ENCODE results near the gene DYNLT5. TPM values are rescaled to one million over a fixed set of nuclear protein-coding genes. Genes with fewer than 3 reads are reported as not detected.

Gene DYNLT5
- polyA plus RNA-seq, 1 donor (not counting 4 experiments of a cell fraction or from before 2014, with no cell fraction given) = not detected

GRCh38 chr1:66809245-66809644 is 57.0 kb downstream of the DYNLT5 start:
- H3K4me2 ChIP-seq (ENCODE audit: control insufficient read depth, extremely low read depth, insufficient read depth, low read depth, low read length) = no peak overlapping the region
- H2AFZ ChIP-seq (ENCODE audit: control insufficient read depth, low read length) = no peak overlapping the region
- dilution Hi-C loops (cut with MboI; ENCODE audit: extremely low pct_ligation_motif_present, low sequenced_read_pairs) = no loop called here
- no peak overlapping the region for H3K4me3 ChIP-seq (ENCODE audit: control insufficient read depth in 2 of 3, extremely low read depth in 1 of 3, insufficient read depth in 2 of 3, low read depth in 1 of 3, low read length in 3 of 3)
- H3K9ac ChIP-seq (ENCODE audit: control insufficient read depth, extremely low read depth, insufficient read depth, low read length) = no peak overlapping the region
- no peaks in the 10 kb centered on the region for H3K9me1 ChIP-seq (ENCODE audit: control insufficient read depth, extremely low read depth, insufficient read depth, low read length)
- H3K27me3 ChIP-seq (ENCODE audit: control insufficient read depth, extremely low read depth, insufficient read depth, low read length) = no peaks in the 10 kb centered on the region
- no peak overlapping the region for H3K27ac ChIP-seq (ENCODE audit: control insufficient read depth, insufficient read depth, low read length)
- no peaks in the 10 kb centered on the region for H4K20me1 ChIP-seq (ENCODE audit: control insufficient read depth, extremely low read depth, insufficient read depth, low read length)
- H3K9me3 ChIP-seq (ENCODE audit: control insufficient read depth, low read depth, low read length) = no peaks in the 10 kb centered on the region
- H3K36me3 ChIP-seq (ENCODE audit: control insufficient read depth in 2 of 2, extremely low read depth in 1 of 2, insufficient read depth in 2 of 2, low read length in 2 of 2) = no peaks in the 10 kb centered on the region
- H3K4me1 ChIP-seq (ENCODE audit: control insufficient read depth, extremely low read depth, insufficient read depth, low read length) = no peaks in the 10 kb centered on the region
- FAIRE-seq (no peak), DNase-seq (ENCODE audit: low read depth, low spot score) (no peak)
- H3K79me2 ChIP-seq (ENCODE audit: control insufficient read depth, insufficient read depth, low read length) = no peaks in the 10 kb centered on the region
- no peak for TF ChIP-seq EZH2 (IDR thresholded peaks at IDR 0.05; ENCODE audit: low read length)
- TF ChIP-seq CTCF (optimal IDR thresholded peaks at IDR 0.05 in 1 of 3, IDR thresholded peaks at IDR 0.05 in 1 of 3, conservative IDR thresholded peaks at IDR 0.05 in 1 of 3; ENCODE audit: extremely low read depth in 1 of 3, insufficient read depth in 2 of 3, low read length in 3 of 3) = no peak

DNA sequence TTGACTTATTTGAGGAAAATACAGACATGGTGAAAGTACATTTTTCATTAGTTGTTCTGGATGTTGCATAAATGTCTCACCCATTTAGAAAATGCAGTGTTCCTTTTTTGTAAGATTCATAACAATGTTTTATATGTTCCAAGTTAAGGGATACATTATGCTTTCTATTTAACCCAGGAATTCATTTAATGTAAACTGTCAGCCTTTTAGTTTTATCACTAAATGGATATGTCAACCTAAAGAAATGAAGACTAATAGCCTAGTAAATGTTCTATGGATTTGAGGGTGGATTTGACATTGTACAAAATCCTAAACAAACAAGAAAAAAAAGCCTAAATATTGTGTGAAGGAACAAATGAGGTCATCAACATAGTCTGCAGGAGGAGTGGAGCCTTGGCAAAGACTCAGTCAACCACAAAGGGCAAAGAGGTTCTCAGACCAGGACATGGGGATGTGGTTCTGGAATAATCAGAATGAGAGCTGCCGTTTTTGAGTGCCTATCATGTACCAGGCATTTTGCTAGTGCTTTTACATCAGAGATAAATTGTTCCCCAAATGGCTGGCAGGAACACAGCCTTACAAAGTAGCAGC is 57.6 kb downstream of the DYNLT5 start:
- Histone ChIP-seq H3K4me1 (ENCODE audit: control insufficient read depth, extremely low read depth, insufficient read depth, low read length) (no peaks in the 10 kb centered on the region), H3K27ac (ENCODE audit: control insufficient read depth, insufficient read depth, low read length) (no peak overlapping the region), H3K9me3 (ENCODE audit: control insufficient read depth, low read depth, low read length) (no peaks in the 10 kb centered on the region), H2AFZ (ENCODE audit: control insufficient read depth, low read length) (no peak overlapping the region), H4K20me1 (ENCODE audit: control insufficient read depth, extremely low read depth, insufficient read depth, low read length) (no peaks in the 10 kb centered on the region), H3K79me2 (ENCODE audit: control insufficient read depth, insufficient read depth, low read length) (no peaks in the 10 kb centered on the region), H3K4me2 (ENCODE audit: control insufficient read depth, extremely low read depth, insufficient read depth, low read depth, low read length) (no peak overlapping the region), H3K9me1 (ENCODE audit: control insufficient read depth, extremely low read depth, insufficient read depth, low read length) (no peaks in the 10 kb centered on the region), H3K27me3 (ENCODE audit: control insufficient read depth, extremely low read depth, insufficient read depth, low read length) (no peaks in the 10 kb centered on the region), H3K36me3 (ENCODE audit: control insufficient read depth in 2 of 2, extremely low read depth in 1 of 2, insufficient read depth in 2 of 2, low read length in 2 of 2) (no peaks in the 10 kb centered on the region), H3K9ac (ENCODE audit: control insufficient read depth, extremely low read depth, insufficient read depth, low read length) (no peak overlapping the region), H3K4me3 (ENCODE audit: control insufficient read depth in 2 of 3, extremely low read depth in 1 of 3, insufficient read depth in 2 of 3, low read depth in 1 of 3, low read length in 3 of 3) (no peak overlapping the region)
- dilution Hi-C loops (cut with MboI; ENCODE audit: extremely low pct_ligation_motif_present, low sequenced_read_pairs) = no loop called here
- no peak for DNase-seq (ENCODE audit: low read depth, low spot score)
- FAIRE-seq = no peak
- TF ChIP-seq EZH2 (IDR thresholded peaks at IDR 0.05; ENCODE audit: low read length) = no peak
- no peak for TF ChIP-seq CTCF (optimal IDR thresholded peaks at IDR 0.05 in 1 of 3, IDR thresholded peaks at IDR 0.05 in 1 of 3, conservative IDR thresholded peaks at IDR 0.05 in 1 of 3; ENCODE audit: extremely low read depth in 1 of 3, insufficient read depth in 2 of 3, low read length in 3 of 3)

All from keratinocyte (primary cell).